ENCODE measurements around the gene COL7A1. TPM values are rescaled to one million over a fixed set of nuclear protein-coding genes. Genes with fewer than 3 reads are reported as not detected.

The COL7A1 gene
- total RNA-seq, 1 donor from 2014 or later: 1.9 TPM

GRCh38 chr3:48619541-48620524 lies 24.7 kb upstream of the COL7A1 start:
- DNase-seq: no peak

- DNase-seq: no peak
Observed at GRCh38 chr3:48617559-48617958, 22.4 kb upstream of the COL7A1 start.

- DNase-seq: no peak
Observed at GRCh38 chr3:48614044-48614443, 18.9 kb upstream of the COL7A1 start.

GRCh38 chr3:48612309-48612708 lies 17.2 kb upstream of the COL7A1 start:
- DNase-seq: no peak

GRCh38 chr3:48609088-48610005 lies 14.2 kb upstream of the COL7A1 start, which contains the start of gene UQCRC1:
UQCRC1 (minus strand) TSS chr3:48609646; CDS start chr3:48609620, 26 bp downstream.
- DNase-seq: peak; percentile 83

GRCh38 chr3:48607519-48607918 lies 12.4 kb upstream of the COL7A1 start:
- DNase-seq: no peak

- peak; percentile 28 for DNase-seq
Observed at GRCh38 chr3:48601622-48601994, 6.5 kb upstream of the COL7A1 start.

- no peak for DNase-seq
Observed at GRCh38 chr3:48600711-48601621, 5.8 kb upstream of the COL7A1 start.

GRCh38 chr3:48599509-48600285 lies 4.6 kb upstream of the COL7A1 start:
- DNase-seq: no peak

- DNase-seq: no peak
Observed at GRCh38 chr3:48599077-48599501, 4.0 kb upstream of the COL7A1 start.

GRCh38 chr3:48598323-48599076 lies 3.4 kb upstream of the COL7A1 start:
- DNase-seq: no peak

- no peak for DNase-seq
Observed at GRCh38 chr3:48597408-48597800, 2.3 kb upstream of the COL7A1 start.

GRCh38 chr3:48596676-48597407 lies 1.7 kb upstream of the COL7A1 start:
- no peak for DNase-seq

GRCh38 chr3:48596157-48596556 lies 1.0 kb upstream of the COL7A1 start:
- DNase-seq: no peak

- DNase-seq: no peak
Observed at GRCh38 chr3:48595526-48596121, 495 bp upstream of the COL7A1 start.

GRCh38 chr3:48594417-48595049 lies 596 bp downstream of the COL7A1 start:
- no peak for DNase-seq

GRCh38 chr3:48593337-48593736 lies 1.8 kb downstream of the COL7A1 start:
- DNase-seq: no peak

GRCh38 chr3:48592519-48593087 lies 2.5 kb downstream of the COL7A1 start:
- no peak for DNase-seq
